Measurements from ENCODE around the gene SCARF1.

The SCARF1 gene

DNA sequence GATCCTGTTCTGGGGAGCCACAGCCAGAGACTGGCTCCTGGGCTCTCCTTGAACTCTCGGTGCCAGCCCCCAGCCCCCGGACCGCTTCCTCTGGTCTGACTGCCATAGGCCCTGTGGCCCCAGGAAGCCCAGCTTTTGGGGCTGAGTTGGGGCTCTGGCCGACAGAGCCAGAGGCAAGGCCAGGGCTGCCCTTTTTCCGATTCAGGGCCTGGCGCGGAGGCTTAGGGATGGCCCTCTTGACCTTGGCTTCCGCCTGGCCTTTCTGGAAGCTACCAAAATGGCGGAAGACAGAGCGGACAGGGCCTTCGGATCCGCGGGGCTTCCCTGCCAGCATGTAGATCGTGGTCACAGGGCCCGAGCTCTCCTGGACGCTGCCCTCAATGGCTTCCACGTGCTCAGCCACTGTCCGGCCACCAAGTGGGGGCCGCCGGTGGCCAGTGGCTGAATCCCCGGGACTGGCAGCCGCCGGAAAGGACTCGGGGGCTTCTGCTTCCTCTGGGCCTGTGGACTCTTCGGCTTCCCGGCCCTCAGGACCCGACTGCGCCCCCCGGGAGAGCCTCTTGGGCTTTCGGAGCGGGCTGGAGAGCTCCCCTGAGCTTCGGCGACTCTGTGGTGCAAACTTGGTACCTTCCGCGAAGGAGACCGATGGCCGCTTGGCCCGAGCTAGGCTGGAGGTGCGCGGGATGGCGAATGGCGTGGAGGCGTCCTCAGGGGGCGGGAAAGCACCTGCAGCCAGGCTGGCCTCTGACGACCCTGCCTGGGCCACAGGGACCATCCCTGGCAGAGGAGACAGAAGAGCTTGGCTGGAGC, 10.5 kb downstream of the SCARF1 start:
- Histone ChIP-seq H3K27ac (ENCODE audit: low read depth, low read length) (no peak overlapping the region), H2BK15ac (replicated peaks; ENCODE audit: low read depth) (no peak overlapping the region), H3K79me2 (ENCODE audit: control insufficient read depth, insufficient read depth, low read length) (no peaks in the 10 kb centered on the region), H3K18ac (ENCODE audit: low read length) (no peak overlapping the region), H3K23ac (ENCODE audit: low read length) (no peak overlapping the region), H2AK5ac (ENCODE audit: low read length) (no peak overlapping the region), H3K4me2 (ENCODE audit: low read length) (no peak overlapping the region), H3K4ac (ENCODE audit: low read depth, low read length) (no peak overlapping the region), H3K9ac (ENCODE audit: low read length) (no peak overlapping the region), H4K8ac (ENCODE audit: low read depth, low read length) (no peak overlapping the region), H3K4me3 (ENCODE audit: low read length) (no peak overlapping the region), H3K56ac (ENCODE audit: low read length) (no peak overlapping the region), H4K5ac (ENCODE audit: low read length) (no peak overlapping the region), H3K79me1 (ENCODE audit: low read length) (no peaks in the 10 kb centered on the region), H3K4me1 (ENCODE audit: control insufficient read depth, low read depth, low read length) (no peaks in the 10 kb centered on the region), H2BK5ac (ENCODE audit: low read length) (no peak overlapping the region), H3K27me3 (ENCODE audit: insufficient read depth, low read length, poor library complexity) (no peaks in the 10 kb centered on the region), H2BK120ac (ENCODE audit: low read depth, low read length) (no peak overlapping the region), H3K36me3 (ENCODE audit: control insufficient read depth, insufficient read depth, low read length) (no peaks in the 10 kb centered on the region)
- no peak for DNase-seq
- WGBS (ENCODE audit: extremely low coverage, insufficient coverage, low lambda C conversion rate): no CpG with 5 or more reads among the region's 45 CpGs

DNA sequence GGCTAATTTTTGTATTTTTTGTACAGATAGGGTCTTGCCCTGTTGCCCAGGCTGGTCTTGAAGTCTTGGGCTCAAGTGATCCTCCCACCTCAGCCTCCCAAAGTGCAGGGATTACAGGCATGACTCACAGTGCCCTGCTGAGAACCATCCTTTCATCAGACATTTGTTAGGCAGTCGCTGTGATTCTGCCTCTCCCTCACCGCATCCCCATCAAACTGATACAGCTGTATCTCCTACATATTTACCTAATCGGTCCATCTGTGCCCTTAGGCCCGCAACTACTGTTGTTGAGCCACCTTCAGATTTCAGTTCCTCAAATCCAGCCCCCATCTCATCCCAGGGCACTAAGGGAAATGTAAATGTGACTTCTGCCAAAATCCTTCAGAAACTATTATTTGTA, 14.9 kb downstream of the SCARF1 start:
- Histone ChIP-seq H3K27ac (ENCODE audit: low read depth, low read length) (no peak overlapping the region), H2AK5ac (ENCODE audit: low read length) (no peak overlapping the region), H3K27me3 (ENCODE audit: insufficient read depth, low read length, poor library complexity) (no peaks in the 10 kb centered on the region), H2BK120ac (ENCODE audit: low read depth, low read length) (no peak overlapping the region), H3K79me2 (ENCODE audit: control insufficient read depth, insufficient read depth, low read length) (no peaks in the 10 kb centered on the region), H3K4me2 (ENCODE audit: low read length) (no peak overlapping the region), H3K56ac (ENCODE audit: low read length) (no peak overlapping the region), H3K9ac (ENCODE audit: low read length) (no peak overlapping the region), H3K4me1 (ENCODE audit: control insufficient read depth, low read depth, low read length) (no peaks in the 10 kb centered on the region), H2BK15ac (replicated peaks; ENCODE audit: low read depth) (no peak overlapping the region), H3K36me3 (ENCODE audit: control insufficient read depth, insufficient read depth, low read length) (no peaks in the 10 kb centered on the region), H3K79me1 (ENCODE audit: low read length) (no peaks in the 10 kb centered on the region), H3K23ac (ENCODE audit: low read length) (no peak overlapping the region), H3K4me3 (ENCODE audit: low read length) (no peak overlapping the region), H3K4ac (ENCODE audit: low read depth, low read length) (no peak overlapping the region), H4K5ac (ENCODE audit: low read length) (no peak overlapping the region), H4K8ac (ENCODE audit: low read depth, low read length) (no peak overlapping the region), H2BK5ac (ENCODE audit: low read length) (no peak overlapping the region), H3K18ac (ENCODE audit: low read length) (no peak overlapping the region)
- DNase-seq: peak; percentile 52
- WGBS (ENCODE audit: extremely low coverage, insufficient coverage, low lambda C conversion rate): no CpG with 5 or more reads among the region's 4 CpGs

DNA sequence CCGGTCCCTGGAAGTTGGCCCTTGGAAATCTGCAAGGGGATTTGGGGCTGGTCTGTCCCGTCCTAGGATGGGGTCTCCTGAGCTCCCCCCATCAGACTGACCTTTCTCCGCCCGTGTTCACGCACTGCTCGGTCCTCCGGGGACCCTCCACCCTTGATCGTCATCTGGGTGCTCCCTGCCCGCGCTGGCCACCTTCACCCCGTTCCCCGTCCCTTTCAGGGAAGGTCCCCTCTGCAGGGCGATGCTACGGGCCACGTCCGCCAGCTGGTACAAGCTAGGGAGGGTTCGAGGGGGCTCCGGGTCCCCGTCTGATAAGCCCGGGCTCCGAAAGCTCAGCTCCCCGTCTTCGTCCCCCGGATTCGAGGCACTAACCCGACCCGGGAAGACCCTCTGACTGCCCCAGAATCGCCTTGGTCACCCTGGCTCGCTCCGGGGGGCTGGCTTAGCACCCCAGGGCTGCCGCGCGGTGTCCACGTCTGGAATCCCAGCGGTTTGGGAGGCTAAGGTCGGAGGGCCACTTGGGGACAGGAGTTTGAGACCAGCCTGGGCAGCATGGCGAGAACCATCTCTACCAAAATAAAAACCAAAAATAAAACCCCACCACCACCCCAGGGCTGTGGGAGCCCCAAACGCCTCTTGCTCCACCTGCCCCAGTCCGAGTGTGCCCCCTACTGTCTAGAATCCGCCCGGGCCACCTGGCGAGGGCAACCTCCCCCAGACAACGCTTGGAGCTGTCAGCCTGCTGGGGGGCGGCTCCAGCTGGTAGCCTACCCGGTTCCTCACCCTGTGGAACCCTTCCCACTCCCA, 15.8 kb downstream of the SCARF1 start:
- Histone ChIP-seq H2AK5ac (ENCODE audit: low read length) (no peak overlapping the region), H3K4me1 (ENCODE audit: control insufficient read depth, low read depth, low read length) (no peaks in the 10 kb centered on the region), H4K5ac (ENCODE audit: low read length) (no peak overlapping the region), H3K27ac (ENCODE audit: low read depth, low read length) (peak overlapping the region; percentile 91), H2BK120ac (ENCODE audit: low read depth, low read length) (no peak overlapping the region), H3K79me2 (ENCODE audit: control insufficient read depth, insufficient read depth, low read length) (no peaks in the 10 kb centered on the region), H3K4me3 (ENCODE audit: low read length) (peak overlapping the region; percentile 49), H3K4me2 (ENCODE audit: low read length) (peak overlapping the region; percentile 97), H3K27me3 (ENCODE audit: insufficient read depth, low read length, poor library complexity) (no peaks in the 10 kb centered on the region), H2BK5ac (ENCODE audit: low read length) (no peak overlapping the region), H3K36me3 (ENCODE audit: control insufficient read depth, insufficient read depth, low read length) (no peaks in the 10 kb centered on the region), H2BK15ac (replicated peaks; ENCODE audit: low read depth) (no peak overlapping the region), H3K23ac (ENCODE audit: low read length) (no peak overlapping the region), H3K4ac (ENCODE audit: low read depth, low read length) (peak overlapping the region; percentile 29), H4K8ac (ENCODE audit: low read depth, low read length) (no peak overlapping the region), H3K9ac (ENCODE audit: low read length) (peak overlapping the region; percentile 82), H3K56ac (ENCODE audit: low read length) (peak overlapping the region; percentile 93), H3K18ac (ENCODE audit: low read length) (peak overlapping the region; percentile 54), H3K79me1 (ENCODE audit: low read length) (no peaks in the 10 kb centered on the region)
- no CpG with 5 or more reads among the region's 45 CpGs for WGBS (ENCODE audit: extremely low coverage, insufficient coverage, low lambda C conversion rate)
- DNase-seq: peak; percentile 65

DNA sequence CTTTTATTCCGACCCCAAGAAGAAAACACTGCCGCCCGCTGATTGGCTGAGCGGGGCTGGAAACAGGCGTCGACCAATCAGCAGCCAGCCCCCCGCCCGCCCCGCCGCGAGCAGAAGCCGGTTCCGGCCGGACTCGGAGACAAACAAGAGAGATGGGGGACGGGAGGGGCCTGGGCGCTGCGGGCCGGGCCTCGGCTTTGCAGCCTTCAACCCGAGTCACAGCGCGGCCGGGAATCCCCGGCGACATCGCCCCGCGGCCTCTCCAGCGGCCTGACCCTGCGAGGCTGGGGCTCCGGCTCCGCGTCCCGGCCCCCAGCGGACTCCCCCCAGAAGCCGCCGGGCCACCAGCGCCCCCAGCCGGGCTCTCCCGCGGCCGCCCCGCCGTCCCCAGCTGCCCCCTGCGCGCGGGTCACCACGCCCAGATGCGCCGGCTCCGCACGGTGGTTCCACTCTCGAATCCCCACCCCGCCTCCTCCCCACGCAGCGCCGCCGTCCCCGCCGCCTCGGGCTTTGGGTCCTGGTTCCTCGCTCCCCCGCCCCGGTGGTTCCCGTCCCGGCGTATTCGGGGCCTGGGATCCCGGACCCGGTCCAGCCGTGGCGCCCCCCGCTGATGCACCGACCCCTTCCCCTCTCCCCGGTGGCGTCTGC, 16.6 kb downstream of the SCARF1 start:
- Histone ChIP-seq H2AK5ac (ENCODE audit: low read length) (no peak overlapping the region), H3K79me2 (ENCODE audit: control insufficient read depth, insufficient read depth, low read length) (no peaks in the 10 kb centered on the region), H3K56ac (ENCODE audit: low read length) (peak overlapping the region; percentile 93), H3K4me2 (ENCODE audit: low read length) (peak overlapping the region; percentile 97), H3K23ac (ENCODE audit: low read length) (no peak overlapping the region), H4K5ac (ENCODE audit: low read length) (no peak overlapping the region), H2BK120ac (ENCODE audit: low read depth, low read length) (no peak overlapping the region), H3K4ac (ENCODE audit: low read depth, low read length) (no peak overlapping the region), H4K8ac (ENCODE audit: low read depth, low read length) (peak overlapping the region; percentile 68), H3K36me3 (ENCODE audit: control insufficient read depth, insufficient read depth, low read length) (no peaks in the 10 kb centered on the region), H2BK5ac (ENCODE audit: low read length) (no peak overlapping the region), H2BK15ac (replicated peaks; ENCODE audit: low read depth) (no peak overlapping the region), H3K4me1 (ENCODE audit: control insufficient read depth, low read depth, low read length) (no peaks in the 10 kb centered on the region), H3K18ac (ENCODE audit: low read length) (peak overlapping the region; percentile 54), H3K27me3 (ENCODE audit: insufficient read depth, low read length, poor library complexity) (no peaks in the 10 kb centered on the region), H3K79me1 (ENCODE audit: low read length) (no peaks in the 10 kb centered on the region), H3K4me3 (ENCODE audit: low read length) (peak overlapping the region; percentile 49), H3K27ac (ENCODE audit: low read depth, low read length) (peak overlapping the region; percentile 91), H3K9ac (ENCODE audit: low read length) (peak overlapping the region; percentile 82)
- WGBS (ENCODE audit: extremely low coverage, insufficient coverage, low lambda C conversion rate): no CpG with 5 or more reads among the region's 77 CpGs
- DNase-seq: peak; percentile 99

DNA sequence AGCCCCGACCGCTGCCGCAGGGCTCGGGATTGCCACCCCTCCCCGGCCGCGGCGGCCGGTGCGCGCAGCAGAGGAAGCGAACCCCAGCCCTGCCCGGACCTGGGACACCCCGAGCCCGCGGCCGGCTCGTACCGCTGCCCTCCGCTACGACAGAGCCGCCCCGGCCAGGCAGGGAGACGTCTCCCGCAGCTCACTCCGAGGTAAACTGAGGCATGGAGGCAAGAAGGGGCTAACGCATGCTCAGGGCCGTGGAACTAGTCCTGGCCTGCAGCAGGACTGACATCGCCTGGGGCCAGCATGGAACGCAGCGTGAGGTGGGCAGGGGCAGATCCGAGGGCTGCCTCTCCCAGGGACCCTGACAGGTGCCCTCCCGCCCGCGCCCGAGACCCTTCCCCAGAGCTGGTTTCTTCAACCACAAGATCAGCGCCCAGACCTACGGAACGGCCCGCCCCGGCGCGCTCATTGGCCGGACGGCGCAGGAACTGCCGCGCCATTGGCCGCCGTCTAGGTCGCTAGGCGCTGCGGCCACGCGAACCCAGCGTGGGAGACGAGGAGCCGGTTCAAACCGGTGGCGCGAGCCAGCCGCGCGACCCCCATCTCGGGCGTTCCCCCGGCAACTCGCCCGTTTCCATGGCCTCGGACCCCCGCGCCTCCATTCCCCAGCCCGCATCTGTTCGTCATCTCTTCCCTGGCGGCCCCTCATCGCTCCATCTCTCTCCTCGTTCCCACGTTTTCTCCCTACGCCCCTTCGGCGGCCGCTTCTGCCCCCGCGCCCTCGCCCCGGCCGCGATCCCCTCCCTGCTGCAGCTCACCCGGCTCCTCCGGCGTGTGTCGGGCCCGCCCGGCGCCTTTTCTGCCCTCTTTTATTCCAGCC, 17.3 kb downstream of the SCARF1 start, which contains the start of gene SLC43A2:
Gene SLC43A2 (minus strand): TSS at position 853 of the 874 bp plus-strand sequence. CDS start 960 bp downstream, outside the sequence.
- Histone ChIP-seq H3K9ac (ENCODE audit: low read length) (peak within 1 kb of the TSS; percentile 86), H4K5ac (ENCODE audit: low read length) (no peak within 1 kb of the TSS), H2BK15ac (replicated peaks; ENCODE audit: low read depth) (no peak within 1 kb of the TSS), H3K4me3 (ENCODE audit: low read length) (peak within 1 kb of the TSS; percentile 60), H3K79me2 (ENCODE audit: control insufficient read depth, insufficient read depth, low read length) (no peaks in the 10 kb centered on the region), H2BK120ac (ENCODE audit: low read depth, low read length) (no peak within 1 kb of the TSS), H3K18ac (ENCODE audit: low read length) (peak within 1 kb of the TSS; percentile 54), H3K4me1 (ENCODE audit: control insufficient read depth, low read depth, low read length) (no peaks in the 10 kb centered on the region), H3K27me3 (ENCODE audit: insufficient read depth, low read length, poor library complexity) (no peaks in the 10 kb centered on the region), H3K36me3 (ENCODE audit: control insufficient read depth, insufficient read depth, low read length) (no peaks in the 10 kb centered on the region), H2BK5ac (ENCODE audit: low read length) (no peak within 1 kb of the TSS), H3K79me1 (ENCODE audit: low read length) (no peaks in the 10 kb centered on the region), H3K23ac (ENCODE audit: low read length) (no peak within 1 kb of the TSS), H3K4ac (ENCODE audit: low read depth, low read length) (peak within 1 kb of the TSS; percentile 29), H3K27ac (ENCODE audit: low read depth, low read length) (peak within 1 kb of the TSS; percentile 91), H3K4me2 (ENCODE audit: low read length) (peak within 1 kb of the TSS; percentile 100), H4K8ac (ENCODE audit: low read depth, low read length) (peak within 1 kb of the TSS; percentile 68), H2AK5ac (ENCODE audit: low read length) (no peak within 1 kb of the TSS), H3K56ac (ENCODE audit: low read length) (peak within 1 kb of the TSS; percentile 93)
- DNase-seq: peak; percentile 93
- WGBS (ENCODE audit: extremely low coverage, insufficient coverage, low lambda C conversion rate): no CpG with 5 or more reads among the region's 95 CpGs

Data from mesendoderm (in vitro differentiated cells).